Measurements from ENCODE around the gene PPARG.

DNA sequence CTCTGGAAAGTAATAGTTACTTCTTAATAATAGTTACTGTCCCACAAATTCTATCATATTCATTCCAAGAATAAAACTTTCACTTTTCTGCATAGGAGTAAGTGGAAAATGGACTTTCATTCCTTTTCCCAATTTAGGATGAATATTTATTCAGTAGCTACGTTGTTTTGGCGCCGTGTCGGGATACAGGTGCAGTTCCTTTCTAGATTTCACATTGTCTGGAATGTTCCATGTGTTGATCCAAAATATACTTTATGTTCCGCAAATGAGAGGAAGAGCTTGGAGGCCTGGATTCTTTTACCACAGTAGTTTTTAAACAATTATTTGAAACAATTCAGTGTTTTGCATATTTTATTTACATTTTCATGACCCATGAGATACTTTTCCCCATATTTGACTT lies 22.8 kb upstream of the PPARG start:
- no peak for TF ChIP-seq CTCF (IDR thresholded peaks at IDR 0.05)
- no peak for TF ChIP-seq POLR2AphosphoS5 (IDR thresholded peaks at IDR 0.05)
